RWPE2 (cell line): ENCODE results near the gene RTL1.

ENCODE experiments used
- ATAC-seq: fragments of 200-7000 bp; cut with Tn5 transposase; 3 replicates; pipeline ENCODE4 v1.9.1; 2021; ENCODE audit warnings: low read depth
- DNase-seq: peaks from one replicate; pipeline ENCODE4 v3.0.0-alpha.2; 2020; ENCODE audit warnings: low spot score
- H3K27ac ChIP-seq: fragments of 450-650 bp; 2 replicates; pipeline ENCODE4 v1.5.1; 2017; ENCODE audit warnings: mild to moderate bottlenecking; ENCODE audit not compliant: poor library complexity, severe bottlenecking
- H3K27me3 ChIP-seq: fragments of 250-450 bp; sonication (Bioruptor Pico); 2 replicates; pipeline ENCODE4 v1.5.1; 2021; ENCODE audit warnings: mild to moderate bottlenecking, moderate library complexity; ENCODE audit not compliant: insufficient read depth, poor library complexity, severe bottlenecking
- H3K36me3 ChIP-seq: fragments of 250-450 bp; sonication (Bioruptor Pico); 2 replicates; pipeline ENCODE4 v1.5.1; 2020; ENCODE audit warnings: low read depth, mild to moderate bottlenecking, moderate library complexity
- H3K4me1 ChIP-seq: fragments of 250-450 bp; sonication (Bioruptor Pico); 2 replicates; pipeline ENCODE4 v1.5.1; 2021; ENCODE audit warnings: mild to moderate bottlenecking, moderate library complexity; ENCODE audit not compliant: insufficient read depth, poor library complexity, severe bottlenecking
- H3K4me3 ChIP-seq: fragments of 250-450 bp; sonication (Bioruptor Pico); 2 replicates; pipeline ENCODE4 v1.5.1; 2021; ENCODE audit warnings: mild to moderate bottlenecking, moderate library complexity; ENCODE audit not compliant: severe bottlenecking
- H3K9me3 ChIP-seq: fragments of 250-450 bp; sonication (Bioruptor Pico); 2 replicates; pipeline ENCODE4 v1.5.1; 2021; ENCODE audit warnings: mild to moderate bottlenecking, moderate library complexity; ENCODE audit not compliant: severe bottlenecking
- CTCF ChIP-seq: fragments of 450-650 bp; IDR thresholded peaks from one replicate; pipeline ENCODE4 v1.5.1; 2017; ENCODE audit warnings: mild to moderate bottlenecking, moderate library complexity; ENCODE audit not compliant: poor library complexity, severe bottlenecking

The RTL1 gene

GRCh38 chr14:100898935-100899883 is 4.3 kb downstream of the RTL1 start:
- no peak for TF ChIP-seq CTCF
- Histone ChIP-seq H3K27ac (no peak overlapping the region), H3K9me3 (no peaks in the 10 kb centered on the region), H3K4me3 (no peak overlapping the region), H3K36me3 (peaks cover 3% of the 10 kb centered on the region; the same call in 1 of the 2 replicates), H3K27me3 (peaks cover 29% of the 10 kb centered on the region), H3K4me1 (no peaks in the 10 kb centered on the region)
- ATAC-seq = no peak
- DNase-seq = peak; percentile 54

GRCh38 chr14:100898465-100898864 is 5.1 kb downstream of the RTL1 start:
- Histone ChIP-seq H3K4me1 (no peaks in the 10 kb centered on the region), H3K36me3 (peaks cover 3% of the 10 kb centered on the region; the same call in 1 of the 2 replicates), H3K27ac (no peak overlapping the region), H3K9me3 (no peaks in the 10 kb centered on the region), H3K4me3 (no peak overlapping the region), H3K27me3 (peaks cover 21% of the 10 kb centered on the region)
- DNase-seq (no peak), ATAC-seq (no peak)
- TF ChIP-seq CTCF = no peak

GRCh38 chr14:100896369-100897060 is 7.0 kb downstream of the RTL1 start:
- DNase-seq (no peak), ATAC-seq (no peak)
- no peaks in the 10 kb centered on the region for H3K4me1 ChIP-seq
- no peak overlapping the region for H3K4me3 ChIP-seq
- H3K27me3 ChIP-seq = peaks cover 13% of the 10 kb centered on the region
- peaks cover 3% of the 10 kb centered on the region; the same call in 1 of the 2 replicates for H3K36me3 ChIP-seq
- TF ChIP-seq CTCF = no peak
- no peak overlapping the region for H3K27ac ChIP-seq
- no peaks in the 10 kb centered on the region for H3K9me3 ChIP-seq

GRCh38 chr14:100895411-100895810 is 8.1 kb downstream of the RTL1 start:
- Histone ChIP-seq H3K27ac (no peak overlapping the region), H3K9me3 (no peaks in the 10 kb centered on the region), H3K36me3 (peaks cover 3% of the 10 kb centered on the region; the same call in 1 of the 2 replicates), H3K4me3 (no peak overlapping the region), H3K27me3 (peaks cover 12% of the 10 kb centered on the region), H3K4me1 (no peaks in the 10 kb centered on the region)
- DNase-seq (no peak), ATAC-seq (no peak)
- TF ChIP-seq CTCF = no peak
